Upper lobe of left lung (tissue), 4 donors: ENCODE data around the gene DSCAM.

Source experiments
- EP300 ChIP-seq, 4 donors: sonication (generic); formaldehyde crosslinking; IDR thresholded peaks; one replicate each; pipeline ENCODE4 v1.5.1; 2017; ENCODE audit warnings: antibody characterized with exemption in 4 of 4, control low read depth in 2 of 4
- POLR2A ChIP-seq, 4 donors: fragments of 450-650 bp; IDR thresholded peaks; one replicate each; pipeline ENCODE4 v1.5.1; 2016 to 2017; ENCODE audit warnings: antibody characterized with exemption in 4 of 4, mild to moderate bottlenecking in 2 of 4
- POLR2AphosphoS5 ChIP-seq, 2 donors: sonication (generic); formaldehyde crosslinking; IDR thresholded peaks; one replicate each; pipeline ENCODE4 v1.5.1; 2017; ENCODE audit warnings: antibody characterized with exemption in 2 of 2
- TF ChIP-seq, protein P1 (sequence below), 6 experiments: fragments of 450-650 bp in 4 of 6; fragments of 200-600 bp in 2 of 6; sonication (generic) in 2 of 6; IDR thresholded peaks; one replicate each; pipeline ENCODE4 v1.5.1; 2016 to 2019; ENCODE audit warnings: antibody characterized with exemption in 6 of 6

GRCh38 chr21:40689840-40690360 is 157.1 kb downstream of the DSCAM start:
- TF ChIP-seq, protein P1, sequence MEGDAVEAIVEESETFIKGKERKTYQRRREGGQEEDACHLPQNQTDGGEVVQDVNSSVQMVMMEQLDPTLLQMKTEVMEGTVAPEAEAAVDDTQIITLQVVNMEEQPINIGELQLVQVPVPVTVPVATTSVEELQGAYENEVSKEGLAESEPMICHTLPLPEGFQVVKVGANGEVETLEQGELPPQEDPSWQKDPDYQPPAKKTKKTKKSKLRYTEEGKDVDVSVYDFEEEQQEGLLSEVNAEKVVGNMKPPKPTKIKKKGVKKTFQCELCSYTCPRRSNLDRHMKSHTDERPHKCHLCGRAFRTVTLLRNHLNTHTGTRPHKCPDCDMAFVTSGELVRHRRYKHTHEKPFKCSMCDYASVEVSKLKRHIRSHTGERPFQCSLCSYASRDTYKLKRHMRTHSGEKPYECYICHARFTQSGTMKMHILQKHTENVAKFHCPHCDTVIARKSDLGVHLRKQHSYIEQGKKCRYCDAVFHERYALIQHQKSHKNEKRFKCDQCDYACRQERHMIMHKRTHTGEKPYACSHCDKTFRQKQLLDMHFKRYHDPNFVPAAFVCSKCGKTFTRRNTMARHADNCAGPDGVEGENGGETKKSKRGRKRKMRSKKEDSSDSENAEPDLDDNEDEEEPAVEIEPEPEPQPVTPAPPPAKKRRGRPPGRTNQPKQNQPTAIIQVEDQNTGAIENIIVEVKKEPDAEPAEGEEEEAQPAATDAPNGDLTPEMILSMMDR (IDR thresholded peaks at IDR 0.05): no peak
- no peak for TF ChIP-seq POLR2AphosphoS5 (IDR thresholded peaks at IDR 0.05)
- TF ChIP-seq EP300 (IDR thresholded peaks at IDR 0.05): no peak
- TF ChIP-seq POLR2A (IDR thresholded peaks at IDR 0.05): no peak
